ENCODE measurements around the gene PLB1. TPM values are rescaled to one million over a fixed set of nuclear protein-coding genes. Genes with fewer than 3 reads are reported as not detected.

The PLB1 gene
- polyA plus RNA-seq, 3 donors: 20.2 to 35.8 (median 23.9) TPM

DNA sequence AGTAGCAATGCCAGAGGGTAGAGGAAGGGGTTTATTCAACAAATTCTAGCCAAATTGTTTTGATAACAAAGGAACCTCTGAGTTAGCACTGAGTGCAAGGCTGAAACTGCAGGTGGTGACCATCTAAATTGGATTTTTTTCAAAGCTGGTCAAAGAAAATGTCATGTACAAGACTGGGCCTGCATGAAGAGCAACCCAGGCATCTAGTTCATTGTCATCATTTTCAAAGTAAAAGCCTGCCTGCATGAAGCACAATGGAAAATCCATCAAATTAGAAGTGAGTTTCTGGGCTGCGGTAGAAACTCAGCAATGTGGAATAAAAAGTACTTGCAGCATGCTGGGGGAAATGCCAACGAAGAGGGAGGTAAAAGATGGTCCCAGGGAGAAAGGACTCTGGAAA lies 175.0 kb downstream of the PLB1 start:
- peaks cover 2 to 8% (median 5%) of the 10 kb centered on the region in 7 donors for H3K9me3 Mint-ChIP-seq
- no peak overlapping the region for H3K4me2 ChIP-seq (replicated peaks; ENCODE audit: extremely low read depth, low read length, poor library complexity, severe bottlenecking)
- no peak overlapping the region for H3K9ac ChIP-seq (ENCODE audit: insufficient read depth, low read length, poor library complexity, severe bottlenecking)
- no peak for DNase-seq
- intact Hi-C loops (cut with micrococcal nuclease): no loop called here
- no peaks in the 10 kb centered on the region for H3K4me1 ChIP-seq (ENCODE audit: control insufficient read depth in 1 of 2, insufficient read depth in 2 of 2, low read length in 2 of 2)
- peaks cover 0 to 6% of the 10 kb centered on the region in 2 donors for H3K9me3 ChIP-seq (replicated peaks in 1 of 2; ENCODE audit: control insufficient read depth in 1 of 2, insufficient read depth in 1 of 2, low read length in 2 of 2)
- no peak overlapping the region for H3K27ac ChIP-seq (ENCODE audit: low read depth in 1 of 2, low read length in 2 of 2)
- peaks cover 6% of the 10 kb centered on the region for H3K4me1 Mint-ChIP-seq
- no peaks in the 10 kb centered on the region for H3K79me2 ChIP-seq (ENCODE audit: insufficient read depth, low read length)
- H3K27ac Mint-ChIP-seq: no peak overlapping the region
- no peaks in the 10 kb centered on the region for H4K20me1 ChIP-seq (ENCODE audit: insufficient read depth, low read length)
- 70% methylated on average over 2 of the region's 2 CpGs for WGBS (ENCODE audit: insufficient coverage)
- no peaks in the 10 kb centered on the region for H3K36me3 Mint-ChIP-seq
- TF ChIP-seq, protein P1, sequence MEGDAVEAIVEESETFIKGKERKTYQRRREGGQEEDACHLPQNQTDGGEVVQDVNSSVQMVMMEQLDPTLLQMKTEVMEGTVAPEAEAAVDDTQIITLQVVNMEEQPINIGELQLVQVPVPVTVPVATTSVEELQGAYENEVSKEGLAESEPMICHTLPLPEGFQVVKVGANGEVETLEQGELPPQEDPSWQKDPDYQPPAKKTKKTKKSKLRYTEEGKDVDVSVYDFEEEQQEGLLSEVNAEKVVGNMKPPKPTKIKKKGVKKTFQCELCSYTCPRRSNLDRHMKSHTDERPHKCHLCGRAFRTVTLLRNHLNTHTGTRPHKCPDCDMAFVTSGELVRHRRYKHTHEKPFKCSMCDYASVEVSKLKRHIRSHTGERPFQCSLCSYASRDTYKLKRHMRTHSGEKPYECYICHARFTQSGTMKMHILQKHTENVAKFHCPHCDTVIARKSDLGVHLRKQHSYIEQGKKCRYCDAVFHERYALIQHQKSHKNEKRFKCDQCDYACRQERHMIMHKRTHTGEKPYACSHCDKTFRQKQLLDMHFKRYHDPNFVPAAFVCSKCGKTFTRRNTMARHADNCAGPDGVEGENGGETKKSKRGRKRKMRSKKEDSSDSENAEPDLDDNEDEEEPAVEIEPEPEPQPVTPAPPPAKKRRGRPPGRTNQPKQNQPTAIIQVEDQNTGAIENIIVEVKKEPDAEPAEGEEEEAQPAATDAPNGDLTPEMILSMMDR (IDR thresholded peaks at IDR 0.05): no peak
- no peaks in the 10 kb centered on the region for H3K27me3 ChIP-seq (ENCODE audit: control insufficient read depth in 2 of 2, insufficient read depth in 2 of 2, low read length in 2 of 2)
- no peak overlapping the region for H3K4me3 ChIP-seq (replicated peaks in 1 of 3; ENCODE audit: low read depth in 2 of 3, low read length in 3 of 3)
- H3K36me3 ChIP-seq (replicated peaks in 1 of 2; ENCODE audit: control insufficient read depth in 1 of 2, insufficient read depth in 2 of 2, low read length in 2 of 2): no peaks in the 10 kb centered on the region
- no peak overlapping the region for H3K4me3 Mint-ChIP-seq
- no peak overlapping the region for H2AFZ ChIP-seq (ENCODE audit: insufficient read depth, low read depth, low read length, poor library complexity, severe bottlenecking)
- H3K27me3 Mint-ChIP-seq (ENCODE audit: low read depth in 3 of 3): peaks cover 0 to 2% (median 0%) of the 10 kb centered on the region in 3 donors

DNA sequence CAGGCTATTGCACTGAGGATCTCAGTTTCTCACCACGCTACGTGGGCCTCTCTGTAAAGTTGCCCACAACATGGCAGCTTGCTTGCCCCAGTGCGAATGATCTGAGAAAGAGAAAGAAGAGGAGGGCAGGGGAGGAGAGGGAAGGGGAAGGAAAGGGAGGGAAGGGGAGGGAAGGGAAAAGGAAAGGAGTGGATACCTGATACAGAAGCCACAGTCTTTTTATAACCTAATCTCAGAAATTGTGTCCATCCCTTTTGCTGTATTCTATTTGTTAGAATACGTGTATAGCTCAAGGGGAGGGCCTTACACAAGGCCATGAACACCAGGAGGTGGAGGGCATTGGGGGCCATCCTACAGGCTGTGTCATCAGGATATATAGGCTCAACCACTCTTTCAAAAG lies 177.5 kb downstream of the PLB1 start:
- no peaks in the 10 kb centered on the region for H4K20me1 ChIP-seq (ENCODE audit: insufficient read depth, low read length)
- H3K27ac Mint-ChIP-seq: no peak overlapping the region
- H3K36me3 ChIP-seq (replicated peaks in 1 of 2; ENCODE audit: control insufficient read depth in 1 of 2, insufficient read depth in 2 of 2, low read length in 2 of 2): no peaks in the 10 kb centered on the region
- H3K4me3 Mint-ChIP-seq: no peak overlapping the region
- no peak for DNase-seq
- no peak overlapping the region for H3K27ac ChIP-seq (ENCODE audit: low read depth in 1 of 2, low read length in 2 of 2)
- no peaks in the 10 kb centered on the region for H3K4me1 ChIP-seq (ENCODE audit: control insufficient read depth in 1 of 2, insufficient read depth in 2 of 2, low read length in 2 of 2)
- H3K27me3 Mint-ChIP-seq (ENCODE audit: low read depth in 3 of 3): peaks cover 0 to 2% (median 0%) of the 10 kb centered on the region in 3 donors
- no peak overlapping the region for H3K9ac ChIP-seq (ENCODE audit: insufficient read depth, low read length, poor library complexity, severe bottlenecking)
- no peak overlapping the region for H3K4me3 ChIP-seq (replicated peaks in 1 of 3; ENCODE audit: low read depth in 2 of 3, low read length in 3 of 3)
- TF ChIP-seq, protein P1 (IDR thresholded peaks at IDR 0.05): no peak
- peaks cover 2 to 9% (median 5%) of the 10 kb centered on the region in 7 donors for H3K9me3 Mint-ChIP-seq
- peaks cover 6% of the 10 kb centered on the region for H3K4me1 Mint-ChIP-seq
- WGBS (ENCODE audit: insufficient coverage): 100% methylated on average over 2 of the region's 4 CpGs
- no peaks in the 10 kb centered on the region for H3K27me3 ChIP-seq (ENCODE audit: control insufficient read depth in 2 of 2, insufficient read depth in 2 of 2, low read length in 2 of 2)
- H3K4me2 ChIP-seq (replicated peaks; ENCODE audit: extremely low read depth, low read length, poor library complexity, severe bottlenecking): no peak overlapping the region
- no peaks in the 10 kb centered on the region for H3K79me2 ChIP-seq (ENCODE audit: insufficient read depth, low read length)
- peaks cover 0 to 6% of the 10 kb centered on the region in 2 donors for H3K9me3 ChIP-seq (replicated peaks in 1 of 2; ENCODE audit: control insufficient read depth in 1 of 2, insufficient read depth in 1 of 2, low read length in 2 of 2)
- intact Hi-C loops (cut with micrococcal nuclease): no loop called here
- no peaks in the 10 kb centered on the region for H3K36me3 Mint-ChIP-seq
- H2AFZ ChIP-seq (ENCODE audit: insufficient read depth, low read depth, low read length, poor library complexity, severe bottlenecking): no peak overlapping the region
